ENCODE measurements around the gene WT1. TPM values are rescaled to one million over a fixed set of nuclear protein-coding genes. Genes with fewer than 3 reads are reported as not detected.

The WT1 gene
- total RNA-seq (2021) = 0.09 to 0.16 TPM in 2 of 3 replicates, not detected in the other
- not detected for Bru-seq, nascent RNA
- long read RNA-seq, experiment 1 = 0 reads
- long read RNA-seq, experiment 2 = 0 reads
- long read RNA-seq, experiment 3 = 0 reads

- H3K36me3 Mint-ChIP-seq = no peaks in the 10 kb centered on the region
- no peak within 1 kb of the TSS for H3K27ac Mint-ChIP-seq
- CTCF ChIA-PET = interaction anchor here (1.1 to 2.8 kb wide), 3 partner anchors 12 to 112 kb away, joined by 3 to 12 read pairs (median 6); no protein-coding TSS in a partner anchor
- TF ChIP-seq GTF2I (CRISPR knock-in tag; conservative IDR thresholded peaks at IDR 0.05) (no peak), FOXP4 (CRISPR knock-in tag; IDR thresholded peaks at IDR 0.05) (0 out of 2 replicates have a peak, but pooled peaks have one; percentile 46), NR2C2 (CRISPR knock-in tag; IDR thresholded peaks at IDR 0.05) (no peak)
- TF ChIP-seq, protein P1, sequence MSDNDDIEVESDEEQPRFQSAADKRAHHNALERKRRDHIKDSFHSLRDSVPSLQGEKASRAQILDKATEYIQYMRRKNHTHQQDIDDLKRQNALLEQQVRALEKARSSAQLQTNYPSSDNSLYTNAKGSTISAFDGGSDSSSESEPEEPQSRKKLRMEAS (CRISPR knock-in tag; IDR thresholded peaks at IDR 0.05) = 0 out of 2 replicates have a peak, but pooled peaks have one; percentile 40
- H3K4me3 Mint-ChIP-seq = peak within 1 kb of the TSS; percentile 68
- peaks cover 57% of the 10 kb centered on the region for H3K4me1 Mint-ChIP-seq
- POLR2A ChIA-PET = interaction anchor here (0.6 kb wide), 1 partner anchor 1473 kb away, joined by 3 read pairs; no protein-coding TSS in a partner anchor
- H3K9me3 Mint-ChIP-seq = no peaks in the 10 kb centered on the region
- H3K27me3 Mint-ChIP-seq (ENCODE audit: low read depth) = peaks cover 99% of the 10 kb centered on the region
- DNase-seq (ENCODE audit: low spot score) (peak; percentile 76), ATAC-seq (peak; percentile 51)
These were observed at the start of gene WT1 for GRCh38 chr11:32435511-32435941. TSS of gene WT1 (minus strand) at chr11:32435539.

GRCh38 chr11:32479291-32479690 lies 44.0 kb upstream of the WT1 start:
- H3K4me3 Mint-ChIP-seq = no peak overlapping the region
- POLR2A ChIA-PET = no interaction called here
- H3K27ac Mint-ChIP-seq = no peak overlapping the region
- no peaks in the 10 kb centered on the region for H3K27me3 Mint-ChIP-seq (ENCODE audit: low read depth)
- DNase-seq (ENCODE audit: low spot score) (no peak), ATAC-seq (no peak; the same call in 1 of the 2 replicates)
- CTCF ChIA-PET = interaction anchor here (0.8 kb wide), 1 partner anchor 10 kb away, joined by 3 read pairs; no protein-coding TSS in a partner anchor
- H3K36me3 Mint-ChIP-seq = no peaks in the 10 kb centered on the region
- H3K4me1 Mint-ChIP-seq = peaks cover 11% of the 10 kb centered on the region
- H3K9me3 Mint-ChIP-seq = no peaks in the 10 kb centered on the region
- TF ChIP-seq GABPB1 (CRISPR knock-in tag; IDR thresholded peaks at IDR 0.05) = no peak
- no peak for TF ChIP-seq FOXP4 (CRISPR knock-in tag; IDR thresholded peaks at IDR 0.05)
- TF ChIP-seq, protein P2, sequence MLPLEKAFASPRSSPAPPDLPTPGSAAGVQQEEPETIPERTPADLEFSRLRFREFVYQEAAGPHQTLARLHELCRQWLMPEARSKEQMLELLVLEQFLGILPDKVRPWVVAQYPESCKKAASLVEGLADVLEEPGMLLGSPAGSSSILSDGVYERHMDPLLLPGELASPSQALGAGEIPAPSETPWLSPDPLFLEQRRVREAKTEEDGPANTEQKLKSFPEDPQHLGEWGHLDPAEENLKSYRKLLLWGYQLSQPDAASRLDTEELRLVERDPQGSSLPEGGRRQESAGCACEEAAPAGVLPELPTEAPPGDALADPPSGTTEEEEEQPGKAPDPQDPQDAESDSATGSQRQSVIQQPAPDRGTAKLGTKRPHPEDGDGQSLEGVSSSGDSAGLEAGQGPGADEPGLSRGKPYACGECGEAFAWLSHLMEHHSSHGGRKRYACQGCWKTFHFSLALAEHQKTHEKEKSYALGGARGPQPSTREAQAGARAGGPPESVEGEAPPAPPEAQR (CRISPR knock-in tag; IDR thresholded peaks at IDR 0.05) = no peak
- no peak for TF ChIP-seq NFE2L1 (CRISPR knock-in tag; IDR thresholded peaks at IDR 0.05)
- TF ChIP-seq ZNF263 (CRISPR knock-in tag; IDR thresholded peaks at IDR 0.05; ENCODE audit: low read depth) = no peak
- TF ChIP-seq, protein P3, sequence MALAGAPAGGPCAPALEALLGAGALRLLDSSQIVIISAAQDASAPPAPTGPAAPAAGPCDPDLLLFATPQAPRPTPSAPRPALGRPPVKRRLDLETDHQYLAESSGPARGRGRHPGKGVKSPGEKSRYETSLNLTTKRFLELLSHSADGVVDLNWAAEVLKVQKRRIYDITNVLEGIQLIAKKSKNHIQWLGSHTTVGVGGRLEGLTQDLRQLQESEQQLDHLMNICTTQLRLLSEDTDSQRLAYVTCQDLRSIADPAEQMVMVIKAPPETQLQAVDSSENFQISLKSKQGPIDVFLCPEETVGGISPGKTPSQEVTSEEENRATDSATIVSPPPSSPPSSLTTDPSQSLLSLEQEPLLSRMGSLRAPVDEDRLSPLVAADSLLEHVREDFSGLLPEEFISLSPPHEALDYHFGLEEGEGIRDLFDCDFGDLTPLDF (CRISPR knock-in tag; IDR thresholded peaks at IDR 0.05) = no peak
- no peak for TF ChIP-seq ATF6 (CRISPR knock-in tag; IDR thresholded peaks at IDR 0.05)

- Mint-ChIP-seq H3K4me3 (no peak overlapping the region), H3K27ac (no peak overlapping the region), H3K4me1 (peaks cover 11% of the 10 kb centered on the region), H3K9me3 (no peaks in the 10 kb centered on the region), H3K36me3 (no peaks in the 10 kb centered on the region), H3K27me3 (ENCODE audit: low read depth) (no peaks in the 10 kb centered on the region)
- POLR2A ChIA-PET = no interaction called here
- CTCF ChIA-PET = no interaction called here
- no peak for DNase-seq (ENCODE audit: low spot score)
- no peak for ATAC-seq
- TF ChIP-seq, protein P4, sequence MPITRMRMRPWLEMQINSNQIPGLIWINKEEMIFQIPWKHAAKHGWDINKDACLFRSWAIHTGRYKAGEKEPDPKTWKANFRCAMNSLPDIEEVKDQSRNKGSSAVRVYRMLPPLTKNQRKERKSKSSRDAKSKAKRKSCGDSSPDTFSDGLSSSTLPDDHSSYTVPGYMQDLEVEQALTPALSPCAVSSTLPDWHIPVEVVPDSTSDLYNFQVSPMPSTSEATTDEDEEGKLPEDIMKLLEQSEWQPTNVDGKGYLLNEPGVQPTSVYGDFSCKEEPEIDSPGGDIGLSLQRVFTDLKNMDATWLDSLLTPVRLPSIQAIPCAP (CRISPR knock-in tag; IDR thresholded peaks at IDR 0.05) = no peak
- TF ChIP-seq EMX1 (CRISPR knock-in tag; IDR thresholded peaks at IDR 0.05) (no peak), USF1 (CRISPR knock-in tag; IDR thresholded peaks at IDR 0.05) (no peak)
- TF ChIP-seq, protein P2 (CRISPR knock-in tag; IDR thresholded peaks at IDR 0.05) = no peak
These were observed 43.0 kb upstream of the WT1 start for GRCh38 chr11:32478277-32478731.
